GM19324 (cell line): ENCODE measurements around the gene NEAT1.

Experiments used
- ATAC-seq: cut with Tn5 transposase; IDR thresholded peaks from one replicate; pipeline ENCODE4 v1.9.1; 2021; ENCODE audit warnings: mild to moderate bottlenecking, moderate library complexity; ENCODE audit not compliant: unreplicated experiment, low FRiP score

NEAT1 gene

DNA sequence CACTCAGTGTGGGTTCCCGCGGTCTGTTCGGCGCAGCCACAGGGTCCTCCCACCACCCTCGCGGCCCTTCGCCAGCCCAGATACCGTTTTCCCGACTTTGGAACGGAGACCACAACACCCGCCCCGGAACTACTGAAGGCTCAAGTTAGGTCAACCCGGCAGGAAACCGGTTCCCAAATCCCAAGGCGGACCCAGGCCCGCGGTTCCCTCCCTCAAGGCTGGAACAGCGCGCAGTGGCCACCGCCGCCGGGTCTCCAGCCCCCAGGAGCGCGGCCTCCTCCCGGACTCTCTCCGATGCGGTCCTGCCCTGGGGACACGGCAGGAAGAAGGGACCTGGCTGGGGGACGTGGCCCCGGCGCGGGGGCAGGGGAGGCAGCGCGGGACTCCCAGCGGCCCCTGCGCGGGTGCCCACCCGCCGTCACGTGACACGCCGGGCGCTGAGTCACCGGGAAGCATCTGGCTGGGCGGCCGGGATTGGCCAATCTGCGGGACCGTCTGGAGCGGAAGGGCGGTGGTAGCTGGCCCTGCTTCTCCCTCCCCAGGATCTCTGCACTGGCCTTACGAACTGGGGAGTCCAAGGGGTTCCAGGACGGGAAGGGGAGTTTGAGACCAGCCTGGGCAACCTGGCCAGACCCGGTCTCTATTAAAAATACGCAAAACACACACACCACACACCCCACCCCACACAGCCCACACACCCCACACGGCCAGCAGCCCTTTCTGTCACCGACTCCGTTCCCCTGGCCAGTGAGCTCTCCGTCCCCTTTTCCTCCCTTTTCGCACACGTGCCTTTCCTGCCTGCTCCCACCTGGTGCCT is 54.8 kb downstream of the NEAT1 start:
- peak; percentile 92 for ATAC-seq

DNA sequence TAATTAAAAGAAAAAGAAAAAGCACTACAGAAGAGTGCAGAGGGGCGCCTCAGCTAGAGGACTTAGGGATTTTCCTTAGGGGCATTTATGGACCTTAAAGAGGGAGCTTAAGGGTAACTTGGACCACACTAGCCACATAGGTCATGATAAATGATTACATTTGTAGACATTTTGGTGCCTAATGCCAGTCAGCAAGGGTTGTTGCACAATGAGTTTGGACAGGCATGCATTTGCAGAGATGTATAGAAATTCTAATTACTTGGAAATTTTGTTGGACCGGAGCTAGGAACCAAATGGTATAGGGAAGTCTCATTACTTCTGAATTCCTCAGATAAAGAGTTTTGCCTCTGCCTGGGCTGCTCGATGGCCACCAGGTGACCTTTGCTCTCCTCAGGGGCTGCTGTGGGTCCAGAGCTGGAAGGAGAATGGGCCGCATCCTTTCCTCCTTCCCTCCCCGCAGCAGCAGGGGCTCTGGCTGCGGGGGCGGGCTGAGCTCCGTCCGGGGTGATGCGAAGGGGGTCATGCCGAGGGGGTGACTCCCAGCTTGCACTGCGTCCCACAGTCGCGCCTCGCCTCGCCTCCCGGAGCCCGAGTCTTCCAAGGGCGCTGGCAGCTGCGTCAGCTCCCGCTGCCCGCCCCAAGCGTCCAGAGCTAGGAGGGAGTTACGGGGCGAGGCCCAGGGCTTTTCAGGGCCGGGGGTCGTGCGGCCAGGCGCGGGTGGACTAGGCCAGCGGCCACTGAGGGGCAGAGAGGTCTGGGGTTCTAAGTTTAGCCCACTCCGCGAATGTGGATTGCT is 56.0 kb downstream of the NEAT1 start:
- no peak for ATAC-seq

DNA sequence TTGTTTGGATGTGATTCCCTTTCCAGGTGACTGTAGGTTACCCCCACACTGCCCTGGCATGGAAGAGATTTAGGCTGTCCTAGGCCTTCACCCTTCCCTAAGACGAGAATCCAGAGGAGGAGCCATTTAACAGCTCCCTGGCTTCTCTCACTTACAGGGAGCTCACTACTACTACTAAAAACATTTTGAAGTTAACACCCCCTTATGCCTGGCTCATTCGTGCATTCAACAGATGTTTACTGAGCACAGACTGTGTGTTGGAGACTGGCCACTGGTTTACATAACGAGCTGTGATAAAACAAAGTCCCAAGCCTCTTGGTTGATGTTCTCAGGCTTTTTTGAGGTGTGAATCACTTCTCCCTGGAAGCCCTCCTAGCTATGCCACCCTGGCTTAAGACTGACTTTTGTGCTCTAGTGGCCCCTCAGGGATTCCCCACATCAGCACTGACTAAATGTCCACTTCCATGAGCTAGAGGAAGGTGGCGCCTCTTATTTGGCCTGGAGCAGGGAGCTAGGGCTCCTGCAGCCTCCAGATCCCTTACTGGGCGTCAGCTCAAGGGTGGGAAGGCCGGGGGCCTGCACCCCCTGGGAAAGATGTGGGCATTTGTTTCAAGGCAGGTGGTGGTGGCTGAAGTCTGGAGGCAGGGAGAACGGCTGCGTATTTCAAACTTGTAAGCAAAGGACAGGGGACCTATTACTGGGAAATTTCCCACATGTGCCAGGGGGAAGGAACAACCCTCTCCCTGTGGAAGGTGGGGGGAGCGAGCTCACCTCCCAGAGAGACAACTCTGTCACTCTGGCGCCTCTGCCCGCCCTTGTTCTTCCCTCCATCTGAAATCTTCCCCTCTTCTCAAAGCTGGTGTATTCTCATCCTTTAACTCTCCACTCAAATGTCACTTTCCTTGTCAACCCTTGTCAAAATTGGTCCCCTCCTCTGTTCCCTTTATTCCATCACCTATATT is 56.9 kb downstream of the NEAT1 start:
- no peak for ATAC-seq

DNA sequence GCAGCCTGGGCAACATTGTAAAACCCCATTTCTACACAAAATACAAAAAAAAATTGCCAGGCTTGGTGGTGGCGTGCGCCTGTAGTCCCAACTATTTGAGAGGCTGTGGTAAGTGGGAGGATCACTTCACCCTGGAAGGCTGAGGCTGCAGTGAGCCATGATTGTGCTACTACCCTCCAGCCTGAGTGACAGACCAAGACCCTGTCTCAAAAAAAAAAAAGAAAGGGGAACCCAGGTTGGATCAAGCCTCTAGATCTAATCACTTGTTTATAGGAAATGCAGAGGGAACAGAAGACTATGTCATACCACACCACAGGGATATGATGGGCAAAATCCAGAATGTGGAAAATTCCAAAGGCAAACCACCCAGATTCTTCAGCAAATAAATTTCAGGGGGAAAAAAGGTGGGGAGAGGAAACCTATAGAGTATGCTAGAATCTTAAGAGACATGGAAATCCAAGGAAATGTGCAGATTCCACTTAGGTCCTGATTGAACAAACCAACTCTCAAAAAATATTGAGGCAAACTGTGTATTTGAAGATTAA is 59.8 kb downstream of the NEAT1 start:
- no peak for ATAC-seq

DNA sequence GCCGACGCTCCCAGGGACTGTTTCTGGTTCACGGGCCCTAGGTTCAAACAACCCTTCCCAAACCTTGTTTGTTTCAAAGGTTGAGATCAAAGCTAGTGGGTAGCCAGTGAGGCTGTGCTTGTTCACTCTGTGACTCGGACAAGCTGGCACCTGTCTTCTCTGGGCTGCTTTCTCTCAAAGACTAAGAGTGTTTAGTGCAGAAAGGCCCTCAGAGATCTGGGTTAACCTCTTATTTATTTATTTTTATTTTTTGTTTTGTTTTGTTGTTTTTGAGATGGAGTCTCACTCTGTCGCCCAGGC is 63.3 kb downstream of the NEAT1 start:
- ATAC-seq, result no peak

DNA sequence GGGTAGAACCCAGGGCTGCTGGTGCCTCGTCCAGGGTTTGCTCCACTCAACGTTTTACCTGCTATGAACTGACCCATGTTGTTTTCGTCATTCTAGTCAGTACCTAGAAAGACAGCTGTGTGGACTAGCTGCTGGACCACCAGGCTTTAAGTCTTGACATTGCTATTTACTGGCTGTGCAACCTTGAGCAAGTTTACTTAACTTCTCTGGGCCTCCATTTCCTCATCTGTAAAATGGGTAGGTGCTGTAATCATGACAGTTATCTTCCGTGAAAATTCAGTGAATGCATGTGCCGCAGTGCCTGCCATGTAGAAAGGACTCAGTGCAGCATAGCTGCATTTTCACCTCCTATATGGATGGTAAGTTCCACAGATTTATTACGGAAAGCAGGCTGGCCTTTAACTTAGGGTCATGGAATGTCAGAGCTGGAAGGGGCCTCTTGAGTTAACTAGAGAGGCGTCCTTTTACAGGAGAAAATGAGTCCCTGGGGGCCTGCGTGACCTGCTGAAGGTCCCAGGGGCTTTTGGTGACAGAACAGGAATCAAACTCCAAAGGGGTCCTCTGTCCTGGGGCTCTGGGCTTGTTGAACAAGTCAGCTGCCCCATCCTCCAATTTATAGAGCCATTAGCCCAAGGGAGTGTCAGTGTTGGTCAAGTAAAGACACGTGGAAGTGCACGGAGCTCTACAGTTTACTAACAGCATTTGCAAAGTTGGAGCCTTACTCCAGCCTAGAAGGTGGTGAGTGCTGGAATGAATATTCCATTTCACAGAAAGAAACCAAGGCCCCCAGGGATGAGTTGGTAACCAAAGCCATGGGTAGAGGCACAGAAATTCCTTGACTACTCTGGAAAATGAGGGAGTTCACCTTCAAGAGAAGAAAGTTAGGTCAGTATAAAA is 64.2 kb downstream of the NEAT1 start:
- ATAC-seq, result no peak

DNA sequence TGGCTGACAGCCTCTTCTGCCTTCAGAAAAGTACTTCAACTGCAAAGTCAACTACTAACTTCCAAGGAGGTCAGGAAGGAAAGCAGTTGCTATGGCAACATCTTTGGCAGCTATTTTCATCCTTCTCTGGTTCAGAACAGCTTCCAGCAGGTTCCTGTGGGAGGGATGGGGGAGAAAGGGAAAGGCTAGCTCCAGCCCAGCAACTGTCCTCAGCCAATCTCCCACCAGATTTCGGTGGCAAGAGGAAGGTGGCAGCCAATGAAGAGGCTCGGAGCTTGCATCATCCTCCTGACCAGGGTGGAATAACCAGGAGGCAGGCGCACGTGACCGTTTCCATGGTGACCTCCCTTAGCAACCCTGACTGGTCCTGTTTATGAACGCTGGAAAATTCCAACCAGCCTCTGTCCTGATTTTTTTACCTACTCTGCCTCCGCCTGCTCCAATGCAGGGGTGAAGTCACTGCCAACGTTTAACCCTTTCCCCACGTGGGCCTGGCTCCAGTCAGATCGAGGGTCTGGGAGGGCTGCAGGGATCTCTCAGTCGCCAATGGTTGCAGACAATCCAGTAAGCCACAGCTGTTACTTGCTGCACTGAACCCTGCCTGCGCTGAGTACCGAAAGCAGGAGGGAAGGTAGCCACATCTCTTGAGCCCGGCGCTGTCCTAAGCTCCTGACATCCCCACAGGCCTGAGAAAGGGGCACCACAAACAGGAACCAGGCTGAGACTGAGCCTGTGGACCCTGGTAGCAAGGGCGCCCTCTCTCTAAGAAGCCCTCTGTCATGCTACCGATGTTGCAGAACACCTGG is 65.1 kb downstream of the NEAT1 start:
- no peak for ATAC-seq

DNA sequence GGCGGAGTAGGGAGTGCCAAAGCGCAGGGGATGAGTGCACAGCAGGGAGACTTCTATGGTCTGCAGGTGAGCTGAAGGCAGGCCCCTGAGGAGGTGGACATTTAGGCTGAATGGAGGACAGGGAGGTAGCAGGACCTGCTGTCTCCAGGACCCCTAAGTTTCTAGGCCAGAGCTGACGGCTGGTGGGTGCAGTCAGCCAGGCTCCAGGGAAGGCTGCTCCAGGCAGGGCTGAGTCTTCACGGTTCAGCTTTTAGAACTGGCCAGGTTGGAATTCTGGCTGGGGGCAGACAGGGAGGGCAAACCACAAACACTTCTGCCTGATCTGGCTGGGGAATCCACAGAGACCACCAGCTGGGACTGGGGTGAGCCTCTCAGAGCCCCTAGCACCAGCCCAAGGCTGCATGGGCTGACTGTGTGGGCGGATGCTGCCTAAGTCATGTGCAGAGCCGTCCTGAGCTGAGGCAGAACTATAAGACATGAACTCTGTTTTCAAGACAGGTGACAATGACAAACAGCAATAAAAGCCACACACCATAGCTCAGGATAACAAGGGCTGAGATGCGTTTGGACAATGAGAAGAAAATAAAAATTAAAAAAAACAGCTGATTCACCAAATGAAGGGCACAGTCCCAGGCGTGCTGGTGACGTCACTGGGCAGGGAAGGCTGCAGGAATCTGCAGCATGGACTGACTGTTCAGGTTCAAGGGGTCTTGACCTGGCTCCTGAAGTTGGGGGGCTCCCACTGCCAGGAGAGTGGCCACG is 65.9 kb downstream of the NEAT1 start:
- no peak for ATAC-seq

DNA sequence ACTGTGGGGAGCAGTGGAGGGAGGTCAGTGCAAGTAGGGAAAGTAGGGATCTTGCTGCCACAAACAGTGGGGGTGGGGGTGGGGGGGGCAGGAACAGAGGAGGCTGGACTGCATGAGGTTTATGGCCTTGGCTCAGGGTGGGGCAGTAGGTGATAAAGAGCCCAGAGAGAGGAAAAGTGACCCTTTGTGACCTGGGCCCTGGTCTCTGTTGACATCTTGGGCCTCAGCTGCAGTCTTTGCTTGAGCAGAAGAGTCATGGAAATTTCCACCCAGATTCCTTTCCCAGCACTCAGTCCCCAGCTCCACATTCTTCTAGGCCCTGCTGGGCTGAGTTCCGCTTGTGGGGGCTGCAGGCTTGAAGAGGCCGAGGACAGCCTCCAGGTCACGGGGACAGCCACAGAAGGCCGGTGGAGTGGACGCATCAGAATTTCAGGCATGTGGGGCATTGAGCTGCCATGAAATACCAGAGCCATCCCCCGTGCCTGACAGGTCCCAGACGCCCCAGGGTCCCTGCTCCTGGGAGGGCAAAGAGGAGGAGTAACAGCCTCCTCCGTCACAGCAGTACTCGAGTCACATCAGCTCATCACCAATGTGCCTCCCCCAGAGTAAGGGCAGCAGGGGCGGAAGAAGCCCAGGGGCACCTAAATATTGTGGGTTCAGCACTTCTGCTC is 66.6 kb downstream of the NEAT1 start:
- ATAC-seq, result no peak

DNA sequence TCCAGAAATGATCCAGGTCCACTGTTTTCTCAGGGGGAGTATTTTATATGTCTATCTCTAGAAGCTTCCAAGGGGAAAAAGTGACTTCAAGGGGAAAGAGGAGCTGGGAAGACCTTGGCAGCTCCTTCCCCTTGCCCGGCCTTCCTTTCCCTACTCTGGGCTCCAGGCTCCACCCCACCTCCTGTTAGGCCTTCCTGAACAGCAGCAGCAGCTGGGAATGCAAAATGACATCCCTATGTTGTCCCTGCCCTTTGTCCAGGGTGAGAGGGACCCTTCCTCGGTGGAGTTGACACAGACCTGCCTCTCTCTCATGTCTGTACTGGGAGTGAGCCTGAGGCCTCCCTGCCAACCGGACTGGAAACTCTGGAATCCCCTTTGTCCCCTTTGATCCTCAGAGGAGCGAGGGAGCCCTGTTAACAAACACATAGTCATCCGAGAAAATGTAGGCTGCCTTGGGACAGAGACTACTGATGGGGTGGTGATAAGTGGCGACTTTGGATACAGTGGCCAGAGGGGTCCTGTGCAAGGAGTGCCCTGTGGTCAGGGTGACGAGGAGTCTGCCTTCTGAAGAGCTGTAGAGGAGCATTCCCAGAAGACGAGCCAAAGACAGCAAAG is 67.2 kb downstream of the NEAT1 start:
- no peak for ATAC-seq

DNA sequence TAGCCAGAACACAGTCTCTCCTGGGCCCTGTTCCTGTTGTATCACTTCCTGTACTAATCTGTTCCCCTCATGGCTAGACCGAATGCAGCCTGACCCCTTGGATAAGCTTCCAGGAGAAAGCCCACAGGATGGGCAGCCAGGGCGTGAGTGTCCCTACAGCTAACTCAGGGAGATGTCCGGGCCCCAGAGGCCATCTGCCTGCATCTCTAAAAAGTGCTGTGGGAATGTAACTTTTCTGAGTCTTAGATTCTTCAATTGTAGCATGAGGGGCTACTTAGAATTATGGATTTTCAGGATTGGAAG is 68.5 kb downstream of the NEAT1 start:
- ATAC-seq, result no peak

DNA sequence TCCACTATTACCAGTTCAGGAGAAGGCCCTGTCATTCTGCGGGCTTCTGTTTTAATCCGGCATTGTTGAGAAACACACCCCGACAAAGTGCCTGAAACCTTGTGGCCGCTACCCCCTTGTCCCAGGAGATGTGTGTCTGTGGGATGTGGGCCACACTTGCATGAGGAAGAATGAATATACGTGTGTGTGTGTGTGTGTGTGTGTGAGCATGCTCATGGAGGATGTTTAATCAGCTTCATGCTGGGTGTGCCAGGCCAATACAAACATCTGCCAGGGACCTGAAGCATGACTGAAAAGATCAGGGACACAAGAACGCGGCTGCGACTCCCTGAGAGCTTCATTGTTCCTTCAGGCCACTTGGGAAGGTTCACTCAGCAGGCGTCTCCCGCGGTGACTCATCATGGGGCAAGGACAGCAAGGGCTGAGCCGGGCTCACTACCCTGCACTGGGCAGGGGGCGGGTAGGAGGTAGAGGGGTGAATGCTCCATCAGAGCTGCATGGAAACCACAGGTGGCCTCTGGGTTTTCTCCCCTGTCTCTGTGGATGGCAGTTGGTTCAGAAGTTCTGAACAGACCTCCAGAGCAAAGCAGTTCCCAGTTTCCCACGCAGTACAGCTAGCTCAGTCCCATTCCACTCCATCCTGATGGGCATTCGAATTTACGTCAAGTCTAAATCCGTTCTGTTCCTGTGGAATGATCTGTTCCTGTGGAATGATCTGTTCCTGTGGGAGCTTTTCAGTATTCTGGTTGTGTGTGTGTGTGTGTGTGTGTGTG is 69.2 kb downstream of the NEAT1 start:
- ATAC-seq, result no peak

DNA sequence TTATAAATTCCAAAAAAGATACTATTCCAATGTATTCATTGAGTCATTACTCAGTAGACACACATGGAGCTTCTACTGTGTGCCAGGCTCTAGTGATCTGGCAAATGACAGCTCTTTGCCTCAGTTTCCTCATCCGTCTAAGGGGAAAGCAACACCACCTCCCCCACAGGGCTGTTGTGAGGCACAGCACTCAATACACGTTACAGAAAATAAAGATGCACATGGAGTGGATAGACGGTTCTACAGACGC is 69.7 kb downstream of the NEAT1 start:
- ATAC-seq, result no peak

DNA sequence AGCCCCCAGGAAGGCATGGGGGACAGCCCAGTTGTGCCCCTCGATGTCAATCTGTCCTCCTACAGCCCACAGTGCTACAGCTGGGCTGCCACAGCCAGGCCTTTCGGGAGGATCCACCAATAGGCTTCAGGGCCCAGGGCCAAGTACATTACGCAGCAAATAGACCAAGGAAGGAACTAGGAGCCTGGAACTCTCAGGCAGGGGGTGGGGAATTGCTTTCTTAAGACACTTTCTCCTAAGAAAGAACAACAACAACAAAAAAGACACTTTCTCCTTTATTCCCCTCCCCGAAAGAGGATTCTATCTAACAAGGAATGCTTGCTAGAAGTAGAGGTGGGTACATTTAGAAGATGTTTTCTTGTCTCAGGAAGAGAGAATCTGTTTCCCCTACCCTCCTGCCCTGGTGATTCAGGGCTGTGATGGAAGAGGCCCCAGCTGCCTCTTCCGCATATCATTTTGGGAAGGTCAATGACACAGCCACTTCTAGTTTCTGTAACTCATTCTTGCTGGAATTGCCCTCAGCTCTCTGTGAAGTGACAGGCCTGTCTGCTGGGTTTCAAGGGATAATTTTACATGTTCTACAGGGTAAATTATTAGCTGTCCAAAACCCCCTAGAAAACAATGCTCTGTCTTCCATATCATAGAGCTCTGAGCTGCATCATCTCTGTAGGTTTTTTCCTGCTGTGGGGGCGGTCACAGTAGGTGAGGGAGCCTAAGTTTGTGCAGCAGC is 70.2 kb downstream of the NEAT1 start:
- ATAC-seq, result no peak

DNA sequence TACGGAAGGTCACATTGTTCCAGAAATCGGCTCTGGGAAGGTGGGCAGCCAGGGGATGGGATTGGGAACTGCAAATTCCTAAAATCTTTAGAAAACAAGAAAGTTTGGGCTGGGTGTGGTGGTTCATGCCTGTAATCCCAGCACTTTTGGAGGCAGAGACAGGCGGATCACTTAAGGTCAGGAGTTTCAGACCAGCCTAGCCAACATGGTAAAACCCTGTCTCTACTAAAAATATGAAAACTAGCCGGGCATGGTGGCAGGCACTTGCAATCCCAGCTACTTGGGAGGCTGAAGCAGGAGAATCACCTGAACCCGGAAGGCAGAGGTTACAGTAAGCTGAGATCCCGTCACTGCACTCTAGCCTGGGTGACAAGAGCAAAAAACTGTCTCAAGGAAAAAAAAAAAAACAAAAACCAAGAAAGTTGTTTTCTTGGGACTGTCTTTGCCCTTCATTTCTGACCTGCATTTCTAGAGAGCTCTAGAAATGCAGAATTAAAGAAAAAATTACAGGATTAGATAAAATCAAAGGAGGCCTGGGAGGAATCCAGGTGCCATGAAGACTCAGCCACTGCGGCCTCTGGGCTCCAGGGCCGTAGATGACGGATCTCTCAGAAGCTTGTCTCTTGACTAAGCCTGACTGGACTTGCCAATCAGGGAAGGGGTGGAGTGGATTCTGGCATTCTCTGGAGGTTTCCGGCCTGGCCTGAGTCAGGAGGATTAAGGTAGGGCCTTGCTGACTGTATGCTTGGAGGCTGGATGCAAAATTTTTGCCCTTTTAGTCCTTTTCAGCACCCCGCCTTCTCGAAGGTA is 71.0 kb downstream of the NEAT1 start:
- no peak for ATAC-seq
